Ovary (tissue), 9 donors: ENCODE results near the gene LYPD5. TPM values are rescaled to one million over a fixed set of nuclear protein-coding genes. Genes with fewer than 3 reads are reported as not detected.
"Not testable (repeated sequence)": the region's sequence is repeated elsewhere in the genome, so short reads cannot be mapped to it uniquely, and the experiment has no call there.

Experiments used
- DNase-seq, 5 donors: peaks; one replicate each; pipeline ENCODE4 v3.0.0-alpha.2; 2019 to 2020
- H3K27ac ChIP-seq, 2 donors: fragments of 200-600 bp; one replicate each; pipeline versions ENCODE4 v1.5.1 to v1.8.0; 2019 to 2022
- H3K27me3 ChIP-seq: fragments of 200-600 bp; one replicate; pipeline ENCODE4 v1.8.0; 2022
- H3K36me3 ChIP-seq: fragments of 200-600 bp; sonication (generic); one replicate; pipeline ENCODE4 v1.5.1; 2019
- H3K4me1 ChIP-seq: one replicate; pipeline ENCODE4 v1.8.1; 2013; ENCODE audit warnings: mild to moderate bottlenecking, moderate library complexity; ENCODE audit not compliant: insufficient read depth
- H3K4me3 ChIP-seq: fragments of 200-600 bp; sonication (generic); one replicate; pipeline ENCODE4 v1.5.1; 2017
- H3K9me3 ChIP-seq, 2 donors: fragments of 200-600 bp in 1 of 2; sonication (generic) in 1 of 2; one replicate each; pipeline versions ENCODE4 v1.5.1 to v1.8.1; 2013 to 2019; ENCODE audit warnings: mild to moderate bottlenecking in 1 of 2, moderate library complexity in 1 of 2
- EP300 ChIP-seq: sonication (generic); formaldehyde crosslinking; IDR thresholded peaks from one replicate; pipeline ENCODE4 v1.6.1; 2017; ENCODE audit warnings: antibody characterized with exemption
- POLR2A ChIP-seq: fragments of 450-650 bp; IDR thresholded peaks from one replicate; pipeline ENCODE4 v1.6.1; 2017; ENCODE audit warnings: antibody characterized with exemption, mild to moderate bottlenecking, moderate library complexity
- WGBS, 3 donors: extraction: QIAGEN DNeasy Blood & Tissue Kit in 1 of 3; methylation state at CpG; one replicate each; pipeline versions ENCODE4 v1.1.5 to v1.1.7; 2013 to 2017; 5-methylcytosine and 5-hydroxymethylcytosine counted together
- intact Hi-C, 4 donors: fragments of 100-400 bp; cut with DNase I; formaldehyde crosslinking; loops; one replicate each; pipeline versions ENCODE4 v1.11.0 to v1.15.1; 2022 to 2023
- polyA plus RNA-seq, 2 donors: library from polyadenylated mRNA; stranded (reverse); fragments of 200-250 nt in 1 of 2; fragments of 350-450 nt in 1 of 2; fragmentation: Illumina TruSeq in 1 of 2; extraction: RNeasy Lipid Tissue Mini Kit (QIAGEN cat#74804) in 1 of 2; gene quantifications; one replicate each; pipeline ENCODE4 v1.2.3, GENCODE V29; 2013 to 2014
- total RNA-seq, 7 donors: library from RNA; depleted of rRNA in 2 of 7; stranded (reverse); fragments of >200 nt in 2 of 7; fragmentation: NEBNext Ultra II Directional in 3 of 7; extraction: Animal tissue kit (Norgen Biotek cat#: 25700) in 3 of 7; gene quantifications; one replicate each; pipeline versions ENCODE4 v1.1.0 to v1.2.4, GENCODE V29; 2016 to 2023
- TF ChIP-seq, protein P1 (sequence below), 3 donors: fragments of 450-650 bp in 2 of 3; fragments of 200-600 bp in 1 of 3; IDR thresholded peaks; one replicate each; pipeline versions ENCODE4 v1.5.1 to v1.8.0; 2016 to 2022; ENCODE audit warnings: antibody characterized with exemption in 3 of 3, mild to moderate bottlenecking in 1 of 3
- donor health status: DM: no; HTN: no; CAD: no; lungs with moderate emphysema.
- donor health status: DM: no; HTN: no; CAD: no.
- donor health status: Bipolar disorder and iron deficiency.
- donor health status: DM: yes; HTN: yes; CAD: no.
- donor health status: DM: no; HTN: no; CAD: no.
- donor health status: DM: yes; HTN: yes; CAD: no.

LYPD5 gene
- total and polyA plus RNA-seq, 9 donors: 0.25 to 1.9 (median 0.79) TPM

DNA sequence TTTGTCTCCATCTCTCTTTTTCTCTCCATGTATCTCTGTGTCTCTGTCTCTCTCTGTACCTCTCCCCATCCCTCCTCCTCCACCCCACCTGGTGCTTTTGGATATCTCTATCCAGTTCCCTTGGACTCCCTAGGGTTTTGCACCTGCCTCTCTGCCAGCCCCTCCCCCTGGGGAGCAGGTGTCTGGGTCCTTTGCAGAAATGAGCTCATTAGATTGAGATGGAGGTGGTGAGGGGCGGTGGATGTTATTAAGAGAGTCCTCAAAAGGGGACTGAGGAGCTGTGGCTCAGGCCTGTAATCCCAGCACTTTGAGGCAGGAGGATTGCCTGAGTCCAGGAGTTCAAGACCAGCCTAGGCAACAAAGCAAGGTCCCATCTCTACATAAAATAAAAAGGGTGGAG, 23.6 kb downstream of the LYPD5 start:
- DNase-seq: no peak
- WGBS, 3 donors: 54 to 90% (median 87%) methylated on average over 1 of the region's 1 CpG
- intact Hi-C loops: no loop called here
- H3K4me3 ChIP-seq: no peak overlapping the region
- H3K36me3 ChIP-seq: no peaks in the 10 kb centered on the region
- no peaks in the 10 kb centered on the region for H3K27me3 ChIP-seq
- H3K4me1 ChIP-seq: peaks cover 8% of the 10 kb centered on the region
- no peaks in the 10 kb centered on the region for H3K9me3 ChIP-seq
- H3K27ac ChIP-seq: no peak overlapping the region
- TF ChIP-seq POLR2A (no peak), EP300 (no peak)
- TF ChIP-seq, protein P1, sequence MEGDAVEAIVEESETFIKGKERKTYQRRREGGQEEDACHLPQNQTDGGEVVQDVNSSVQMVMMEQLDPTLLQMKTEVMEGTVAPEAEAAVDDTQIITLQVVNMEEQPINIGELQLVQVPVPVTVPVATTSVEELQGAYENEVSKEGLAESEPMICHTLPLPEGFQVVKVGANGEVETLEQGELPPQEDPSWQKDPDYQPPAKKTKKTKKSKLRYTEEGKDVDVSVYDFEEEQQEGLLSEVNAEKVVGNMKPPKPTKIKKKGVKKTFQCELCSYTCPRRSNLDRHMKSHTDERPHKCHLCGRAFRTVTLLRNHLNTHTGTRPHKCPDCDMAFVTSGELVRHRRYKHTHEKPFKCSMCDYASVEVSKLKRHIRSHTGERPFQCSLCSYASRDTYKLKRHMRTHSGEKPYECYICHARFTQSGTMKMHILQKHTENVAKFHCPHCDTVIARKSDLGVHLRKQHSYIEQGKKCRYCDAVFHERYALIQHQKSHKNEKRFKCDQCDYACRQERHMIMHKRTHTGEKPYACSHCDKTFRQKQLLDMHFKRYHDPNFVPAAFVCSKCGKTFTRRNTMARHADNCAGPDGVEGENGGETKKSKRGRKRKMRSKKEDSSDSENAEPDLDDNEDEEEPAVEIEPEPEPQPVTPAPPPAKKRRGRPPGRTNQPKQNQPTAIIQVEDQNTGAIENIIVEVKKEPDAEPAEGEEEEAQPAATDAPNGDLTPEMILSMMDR (IDR thresholded peaks at IDR 0.05): no peak

DNA sequence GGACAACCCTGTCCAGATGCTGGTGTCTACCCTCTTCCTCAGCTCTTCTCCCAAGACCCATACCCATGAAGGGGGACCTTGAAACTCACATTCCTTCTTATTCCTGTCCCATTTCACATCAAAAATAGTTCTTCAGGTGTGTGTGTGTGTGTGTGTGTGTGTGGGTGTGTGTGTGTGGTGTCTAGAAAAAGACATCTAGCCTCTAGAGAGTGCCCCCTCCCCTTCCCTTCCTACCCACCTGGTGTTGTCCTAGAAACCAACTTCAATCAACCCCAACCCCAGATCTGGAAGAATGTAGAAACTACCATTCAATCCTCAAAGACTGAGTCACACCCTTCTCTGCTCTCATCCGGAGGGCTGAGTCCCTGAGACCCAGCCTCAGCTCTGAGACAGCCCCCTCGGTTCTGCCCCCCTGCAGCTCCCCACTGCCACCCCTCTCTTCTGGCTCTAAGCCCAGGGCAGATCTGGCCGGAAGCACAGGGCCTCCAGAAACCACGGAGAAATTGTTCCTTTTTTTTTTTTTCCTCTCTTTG, 25.0 kb downstream of the LYPD5 start:
- intact Hi-C loops: no loop called here
- no peak overlapping the region for H3K4me3 ChIP-seq
- WGBS, 3 donors: 2 to 5% (median 2%) methylated on average over 4 of the region's 4 CpGs
- peaks cover 8% of the 10 kb centered on the region for H3K4me1 ChIP-seq
- DNase-seq: no peak
- no peak overlapping the region for H3K27ac ChIP-seq
- H3K36me3 ChIP-seq: no peaks in the 10 kb centered on the region
- no peak for TF ChIP-seq POLR2A
- TF ChIP-seq EP300: no peak
- TF ChIP-seq, protein P1 (IDR thresholded peaks at IDR 0.05): no peak
- no peaks in the 10 kb centered on the region for H3K27me3 ChIP-seq
- no peaks in the 10 kb centered on the region for H3K9me3 ChIP-seq

DNA sequence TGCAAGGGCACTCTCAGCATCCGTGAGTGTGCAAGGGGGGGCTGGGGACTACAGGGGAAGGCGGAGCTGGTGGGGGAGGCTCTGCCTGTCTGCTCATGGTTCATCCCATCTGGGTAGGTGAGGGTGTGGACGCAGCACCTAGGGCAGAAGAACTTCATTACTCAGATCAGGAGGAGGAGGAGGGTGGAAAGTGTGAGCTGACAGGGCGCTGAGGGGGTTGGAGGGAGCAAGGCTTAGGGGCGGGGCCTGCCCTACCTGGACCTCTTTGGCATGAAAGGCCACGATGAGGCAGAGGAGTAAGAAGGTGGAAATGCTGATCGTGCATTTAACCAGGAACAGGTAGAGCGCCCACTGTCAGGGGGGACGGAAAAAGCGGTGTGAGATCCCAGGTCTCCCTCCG, 26.0 kb downstream of the LYPD5 start:
- H3K9me3 ChIP-seq: no peaks in the 10 kb centered on the region
- H3K27me3 ChIP-seq: no peaks in the 10 kb centered on the region
- TF ChIP-seq POLR2A (no peak), EP300 (no peak)
- TF ChIP-seq, protein P1 (IDR thresholded peaks at IDR 0.05): no peak
- peaks cover 8% of the 10 kb centered on the region for H3K4me1 ChIP-seq
- H3K27ac ChIP-seq: no peak overlapping the region
- 59 to 65% (median 65%) methylated on average over 11 of the region's 11 CpGs for WGBS, 3 donors
- no peak for DNase-seq
- H3K4me3 ChIP-seq: no peak overlapping the region
- intact Hi-C loops: no loop called here
- H3K36me3 ChIP-seq: no peaks in the 10 kb centered on the region

DNA sequence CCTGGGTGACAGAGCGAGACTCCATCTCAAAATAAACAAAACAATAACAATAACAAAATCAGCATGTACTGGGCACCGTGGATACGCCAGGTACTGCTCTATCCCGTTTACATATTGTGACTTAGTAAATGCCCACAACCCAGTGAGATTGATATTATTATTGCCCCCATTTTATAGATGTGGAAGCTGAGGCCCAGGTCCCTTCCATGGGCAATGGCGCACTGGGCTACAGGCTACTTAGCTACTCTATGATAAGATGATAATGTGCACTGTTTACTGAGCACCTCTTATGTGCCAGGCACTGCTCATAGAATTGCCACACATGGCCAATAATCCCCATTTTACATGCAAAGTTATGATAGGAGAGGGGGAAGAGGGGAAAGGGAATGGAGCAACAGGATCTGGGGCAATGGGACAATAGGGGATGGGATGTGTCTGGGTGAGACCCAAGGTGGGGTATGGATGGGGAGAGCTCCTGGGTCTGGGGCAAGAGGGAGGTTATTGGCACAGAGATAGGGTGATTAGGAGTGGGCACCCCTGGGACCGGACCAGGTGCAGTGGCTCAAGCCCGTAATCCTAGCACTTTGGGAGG, 26.9 kb downstream of the LYPD5 start:
- H3K9me3 ChIP-seq: no peaks in the 10 kb centered on the region
- no peaks in the 10 kb centered on the region for H3K27me3 ChIP-seq
- peaks cover 8% of the 10 kb centered on the region for H3K4me1 ChIP-seq
- intact Hi-C loops: no loop called here
- no peak overlapping the region for H3K4me3 ChIP-seq
- TF ChIP-seq, protein P1 (IDR thresholded peaks at IDR 0.05): no peak
- no peak for TF ChIP-seq EP300
- no peak for DNase-seq
- H3K27ac ChIP-seq: no peak overlapping the region
- WGBS, 3 donors: 87 to 89% (median 89%) methylated on average over 7 of the region's 7 CpGs
- no peaks in the 10 kb centered on the region for H3K36me3 ChIP-seq

DNA sequence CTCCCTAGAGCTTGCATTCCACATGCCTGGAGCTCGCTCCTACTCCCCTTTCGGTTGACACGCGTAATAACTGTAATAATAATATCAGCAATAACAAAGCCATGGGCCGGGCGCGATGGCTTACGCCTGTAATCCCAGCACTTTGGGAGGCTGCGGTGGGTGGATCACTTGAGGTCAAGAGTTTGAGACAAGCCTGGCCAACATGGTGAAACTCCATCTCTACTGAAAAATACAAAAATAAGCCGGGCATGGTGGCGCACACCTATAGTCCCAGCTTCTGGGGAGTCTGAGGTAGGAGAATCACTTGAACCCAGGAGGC, 27.3 kb downstream of the LYPD5 start:
- H3K9me3 ChIP-seq, H3K27me3 ChIP-seq, H3K27ac ChIP-seq, intact Hi-C loops, DNase-seq, H3K36me3 ChIP-seq, H3K4me1 ChIP-seq: not testable (repeated sequence)
- H3K4me3 ChIP-seq: peak overlapping the region; percentile 16
- 32 to 39% (median 34%) methylated on average over 11 of the region's 11 CpGs for WGBS, 3 donors
